Measurements from ENCODE around the gene TCEANC2.

The TCEANC2 gene

DNA sequence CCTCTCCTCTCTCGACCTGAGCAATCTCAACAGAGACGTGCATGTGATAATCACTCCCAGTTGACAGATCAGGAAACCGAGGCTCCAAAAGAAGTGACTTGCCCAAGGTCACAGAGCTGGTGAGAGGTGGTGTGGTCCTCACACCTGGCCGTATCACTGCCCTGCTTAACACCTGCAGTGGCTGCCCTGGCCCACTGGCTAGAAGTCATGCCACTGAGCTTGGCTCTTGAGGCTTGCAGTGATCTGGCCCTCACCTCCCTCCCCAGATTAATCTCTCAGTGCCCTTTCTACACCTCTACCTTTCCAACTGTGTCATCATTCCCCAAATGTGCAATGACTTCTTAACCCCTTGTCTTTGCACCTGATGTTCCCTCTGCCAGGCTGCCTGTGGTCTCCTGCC lies 60.6 kb downstream of the TCEANC2 start:
- CTCF ChIA-PET: interaction anchor here (1.0 to 1.8 kb wide), 6 partner anchors 9 to 385 kb away, joined by 3 to 9 read pairs (median 4); no protein-coding TSS in a partner anchor
- DNase-seq (ENCODE audit: low read depth, low spot score): no peak
- TF ChIP-seq, protein P1, sequence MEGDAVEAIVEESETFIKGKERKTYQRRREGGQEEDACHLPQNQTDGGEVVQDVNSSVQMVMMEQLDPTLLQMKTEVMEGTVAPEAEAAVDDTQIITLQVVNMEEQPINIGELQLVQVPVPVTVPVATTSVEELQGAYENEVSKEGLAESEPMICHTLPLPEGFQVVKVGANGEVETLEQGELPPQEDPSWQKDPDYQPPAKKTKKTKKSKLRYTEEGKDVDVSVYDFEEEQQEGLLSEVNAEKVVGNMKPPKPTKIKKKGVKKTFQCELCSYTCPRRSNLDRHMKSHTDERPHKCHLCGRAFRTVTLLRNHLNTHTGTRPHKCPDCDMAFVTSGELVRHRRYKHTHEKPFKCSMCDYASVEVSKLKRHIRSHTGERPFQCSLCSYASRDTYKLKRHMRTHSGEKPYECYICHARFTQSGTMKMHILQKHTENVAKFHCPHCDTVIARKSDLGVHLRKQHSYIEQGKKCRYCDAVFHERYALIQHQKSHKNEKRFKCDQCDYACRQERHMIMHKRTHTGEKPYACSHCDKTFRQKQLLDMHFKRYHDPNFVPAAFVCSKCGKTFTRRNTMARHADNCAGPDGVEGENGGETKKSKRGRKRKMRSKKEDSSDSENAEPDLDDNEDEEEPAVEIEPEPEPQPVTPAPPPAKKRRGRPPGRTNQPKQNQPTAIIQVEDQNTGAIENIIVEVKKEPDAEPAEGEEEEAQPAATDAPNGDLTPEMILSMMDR (IDR thresholded peaks at IDR 0.05; ENCODE audit: insufficient read depth, low read length, missing control alignments): no peak
- no peak overlapping the region for H3K4me3 ChIP-seq (ENCODE audit: low read depth, low read length)
- POLR2A ChIA-PET: interaction anchor here (0.6 kb wide), 1 partner anchor 26 kb away, joined by 3 read pairs; no protein-coding TSS in a partner anchor

DNA sequence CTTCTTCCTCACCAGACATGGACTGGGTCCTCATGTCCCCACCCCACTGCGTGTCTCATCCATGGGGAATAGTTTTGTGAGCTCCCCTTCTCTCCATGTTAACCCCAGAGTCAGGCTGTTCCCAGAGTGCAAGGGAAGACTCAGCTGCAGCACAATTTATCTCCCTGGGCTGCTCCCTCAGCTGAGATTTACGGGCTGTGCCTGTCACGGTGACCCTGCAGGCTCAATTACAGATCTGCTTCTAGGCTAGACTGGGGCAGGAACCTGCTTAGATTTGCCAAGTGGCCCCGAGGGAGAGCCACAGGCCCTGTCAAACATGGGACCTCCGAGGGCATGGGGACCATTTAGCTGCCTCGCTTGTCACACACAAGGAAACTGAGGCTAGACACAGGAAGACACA lies 61.5 kb downstream of the TCEANC2 start:
- POLR2A ChIA-PET: no interaction called here
- no peak for DNase-seq (ENCODE audit: low read depth, low spot score)
- CTCF ChIA-PET: interaction anchor here (0.6 to 1.8 kb wide), 7 partner anchors 11 to 384 kb away, joined by 3 to 9 read pairs (median 3); no protein-coding TSS in a partner anchor
- no peak overlapping the region for H3K4me3 ChIP-seq (ENCODE audit: low read depth, low read length)
- TF ChIP-seq, protein P1 (IDR thresholded peaks at IDR 0.05; ENCODE audit: insufficient read depth, low read length, missing control alignments): no peak

DNA sequence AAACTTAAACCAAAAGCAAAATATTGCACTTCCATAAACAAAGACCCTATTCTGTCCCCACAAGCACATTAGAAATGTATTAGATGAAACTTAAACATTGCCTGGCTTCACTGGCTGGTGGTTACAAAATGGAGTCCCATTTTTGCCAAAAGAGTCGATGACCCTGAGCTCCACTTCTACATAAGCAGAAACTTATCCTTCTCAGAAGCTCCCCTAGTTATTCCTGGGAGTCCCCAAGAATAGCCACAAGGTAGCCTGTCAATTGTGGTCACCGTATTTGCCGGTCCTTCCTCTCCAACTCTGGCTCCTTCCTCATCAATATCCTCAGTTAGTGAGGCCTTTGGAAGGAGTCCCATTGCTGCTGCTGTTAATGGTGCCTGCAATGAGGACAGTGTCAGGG lies 62.1 kb downstream of the TCEANC2 start:
- DNase-seq (ENCODE audit: low read depth, low spot score): no peak
- no peak overlapping the region for H3K4me3 ChIP-seq (ENCODE audit: low read depth, low read length)
- CTCF ChIA-PET: interaction anchor here (0.9 to 1.8 kb wide), 4 partner anchors 11 to 374 kb away, joined by 3 to 9 read pairs (median 4); no protein-coding TSS in a partner anchor
- POLR2A ChIA-PET: no interaction called here
- TF ChIP-seq, protein P1 (IDR thresholded peaks at IDR 0.05; ENCODE audit: insufficient read depth, low read length, missing control alignments): no peak

DNA sequence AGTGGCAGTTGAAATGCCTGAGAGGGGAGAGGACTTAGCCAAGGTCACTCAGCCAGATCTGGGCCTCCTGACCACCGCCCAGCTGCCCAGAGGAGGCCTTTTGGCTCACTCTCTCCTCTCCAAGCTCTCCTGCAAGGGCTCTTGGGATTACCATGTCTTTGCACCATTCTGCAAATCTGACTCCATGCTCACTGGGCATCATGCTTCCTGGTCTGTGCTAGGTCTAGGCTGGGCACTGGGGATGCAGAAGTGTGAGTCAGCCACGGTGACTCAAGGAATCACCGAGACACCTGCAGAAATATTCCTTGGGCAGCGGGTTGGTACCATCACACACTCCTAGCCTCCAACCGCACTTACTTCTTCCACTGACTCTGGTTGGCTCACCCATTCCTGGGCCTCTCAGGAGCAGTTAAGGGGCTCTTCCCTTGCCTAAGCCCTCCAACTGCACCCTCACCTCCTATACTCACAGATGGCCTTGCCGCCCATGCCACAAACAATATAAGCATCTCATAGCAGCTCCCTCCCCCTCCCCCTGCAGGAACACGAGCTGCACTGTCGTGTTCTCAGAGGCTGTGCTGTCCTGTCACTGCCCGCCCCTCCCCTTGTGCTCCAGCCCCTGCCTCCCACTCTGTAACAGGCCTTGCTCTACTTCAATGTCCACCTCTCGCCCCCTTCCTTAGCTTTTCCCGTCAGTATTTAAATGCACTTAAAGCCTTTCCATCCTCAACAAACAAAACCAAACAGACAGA lies 64.6 kb downstream of the TCEANC2 start:
- DNase-seq (ENCODE audit: low read depth, low spot score): no peak
- TF ChIP-seq, protein P1 (IDR thresholded peaks at IDR 0.05; ENCODE audit: insufficient read depth, low read length, missing control alignments): no peak
- ChIA-PET CTCF (interaction anchor here (0.7 to 3.2 kb wide), 11 partner anchors 8 to 381 kb away, joined by 3 to 21 read pairs (median 4); no protein-coding TSS in a partner anchor), POLR2A (interaction anchor here (1.0 to 1.6 kb wide), 5 partner anchors 20 to 371 kb away, joined by 4 to 8 read pairs (median 6); partner anchors contain the start of genes CYB5RL and MRPL37)
- H3K4me3 ChIP-seq (ENCODE audit: low read depth, low read length): no peak overlapping the region

DNA sequence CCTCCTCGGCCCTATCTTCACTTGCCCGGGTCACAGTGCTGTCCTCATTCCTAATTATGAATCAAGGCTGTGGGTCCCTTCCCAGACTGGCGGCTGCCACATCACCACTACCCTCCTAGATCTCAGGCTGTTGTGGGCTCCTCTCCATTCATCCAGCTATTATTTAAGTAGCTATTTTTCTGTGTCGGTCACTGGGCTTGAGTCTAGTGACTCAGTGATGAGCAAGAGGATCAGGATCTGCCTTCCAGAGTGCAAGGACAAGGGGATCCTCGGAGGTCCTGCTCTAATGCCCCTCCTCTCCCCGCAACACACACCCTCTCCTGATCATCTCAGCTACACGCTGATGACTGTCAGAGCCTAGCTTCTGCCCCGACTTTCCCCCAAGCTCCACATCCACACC lies 65.3 kb downstream of the TCEANC2 start:
- ChIA-PET POLR2A (interaction anchor here (1.0 to 1.6 kb wide), 5 partner anchors 19 to 371 kb away, joined by 4 to 8 read pairs (median 6); partner anchors contain the start of genes CYB5RL and MRPL37), CTCF (interaction anchor here (1.1 to 3.2 kb wide), 11 partner anchors 9 to 380 kb away, joined by 3 to 21 read pairs (median 3); no protein-coding TSS in a partner anchor)
- DNase-seq (ENCODE audit: low read depth, low spot score): peak; percentile 46
- TF ChIP-seq, protein P1 (IDR thresholded peaks at IDR 0.05; ENCODE audit: insufficient read depth, low read length, missing control alignments): no peak
- H3K4me3 ChIP-seq (ENCODE audit: low read depth, low read length): no peak overlapping the region
